SH-SY5Y (cell line): ENCODE data around the gene TES.

ENCODE experiments used
- GATA2 ChIP-seq: IDR thresholded peaks from 2 replicates; pipeline ENCODE4 v1.6.1; 2011; ENCODE audit warnings: mild to moderate bottlenecking, low read depth, low read length
- GATA3 ChIP-seq: IDR thresholded peaks from 2 replicates; pipeline ENCODE4 v1.6.1; 2011; ENCODE audit warnings: low read depth, mild to moderate bottlenecking, low read length, moderate library complexity

DNA sequence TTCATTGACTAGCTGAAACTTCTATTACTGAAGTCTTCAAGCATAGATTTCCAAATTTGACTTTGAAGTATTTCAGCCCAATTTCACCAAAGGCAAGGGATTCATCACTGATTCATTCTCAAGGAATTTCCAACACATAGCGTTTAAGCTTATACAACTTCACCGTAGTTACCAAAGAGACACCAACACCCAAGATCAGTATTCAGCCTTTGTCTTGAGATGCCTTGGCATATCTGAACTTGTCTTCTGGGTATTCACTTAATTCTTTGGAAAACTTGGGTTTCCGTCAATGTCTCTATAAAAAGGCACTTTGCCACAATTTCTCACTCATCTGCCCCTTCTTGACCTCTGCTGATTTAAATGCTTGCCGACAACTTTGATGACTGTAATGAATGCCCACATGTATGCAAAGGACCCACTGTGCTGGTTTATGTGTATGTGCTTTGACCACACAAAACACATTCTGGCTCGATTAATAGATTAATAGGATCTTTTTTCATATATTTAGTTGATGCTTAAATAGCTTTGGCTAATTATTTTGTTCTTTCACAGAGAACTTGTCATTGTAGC, 49.6 kb downstream of the TES start:
- no peak for TF ChIP-seq GATA2
- TF ChIP-seq GATA3: no peak
